ENCODE results near the gene TMEM255B. TPM values are rescaled to one million over a fixed set of nuclear protein-coding genes. Genes with fewer than 3 reads are reported as not detected.
A peak's percentile ranks its signal among the peaks of the same experiment; 100 is the strongest.

The TMEM255B gene
- total RNA-seq, 1 experiment from 2014 or later, result 2.8 TPM

DNA sequence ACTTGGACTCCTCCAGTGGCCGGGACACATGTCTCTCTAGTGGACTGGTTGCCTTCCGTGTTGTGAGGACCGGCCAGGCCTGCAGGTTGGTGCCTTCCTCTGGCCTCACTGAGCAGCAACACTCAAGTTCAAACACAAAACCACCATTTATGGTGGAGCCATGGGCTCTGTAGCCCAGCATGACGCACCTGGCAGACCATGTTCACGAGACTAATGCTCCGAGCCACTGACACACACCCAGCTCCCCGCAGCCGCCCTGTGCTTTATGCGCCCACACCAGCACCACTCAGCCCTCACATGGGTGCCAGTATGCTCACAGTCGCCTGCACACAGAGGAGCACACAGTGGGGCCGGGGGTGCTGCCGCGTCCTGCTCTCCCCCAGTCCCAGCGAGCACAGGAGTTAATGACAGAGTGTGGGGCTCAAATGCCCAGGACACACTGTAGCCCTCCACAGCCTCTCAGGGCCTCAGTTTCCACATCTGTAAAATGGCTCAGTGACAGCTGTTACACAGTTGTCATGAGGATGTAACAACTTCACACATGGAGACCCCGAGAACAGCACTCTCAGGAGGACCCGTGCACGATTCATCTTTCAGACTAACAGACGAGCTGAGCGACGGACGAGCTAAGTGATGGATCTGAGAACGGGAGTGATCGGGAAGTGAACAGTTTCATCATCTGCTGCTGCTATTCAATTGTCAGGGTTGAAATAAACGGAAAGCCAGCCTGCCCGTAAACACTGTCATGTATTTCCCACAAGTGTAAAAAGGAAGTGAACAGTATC, 97.1 kb downstream of the TMEM255B start:
- peaks cover 13% of the 10 kb centered on the region; the same call in 1 of the 2 replicates for H3K4me1 ChIP-seq (ENCODE audit: insufficient read depth, low read length)
- no peak overlapping the region for H3T11ph ChIP-seq (ENCODE audit: low read length)
- WGBS (ENCODE audit: extremely low coverage, insufficient read length, low lambda C conversion rate), result no CpG with 5 or more reads among the region's 25 CpGs
- H4K8ac ChIP-seq (replicated peaks; ENCODE audit: insufficient read length, low read depth, low read length), result no peak overlapping the region
- no peak overlapping the region for H3K4me2 ChIP-seq (ENCODE audit: insufficient read depth, insufficient read length, low read length)
- H2BK5ac ChIP-seq (ENCODE audit: insufficient read length, low read length), result no peak overlapping the region
- no peaks in the 10 kb centered on the region; a peak in 1 of 5 replicates for H3K9me3 Mint-ChIP-seq
- no peak overlapping the region for H2AFZ ChIP-seq (ENCODE audit: low read length)
- no peaks in the 10 kb centered on the region; the same call in none of the 2 replicates for H3K27me3 Mint-ChIP-seq (ENCODE audit: low read depth)
- H3K27ac Mint-ChIP-seq, result peak overlapping the region in 2 of 3 experiments; percentile 47 to 95; a peak in 2 of 7 replicates
- H3K4me3 Mint-ChIP-seq, result no peak overlapping the region
- no peak overlapping the region for H3K18ac ChIP-seq (ENCODE audit: insufficient read length, low read depth, low read length)
- H3K9ac ChIP-seq (ENCODE audit: extremely low read depth, insufficient read length, low read length), result no peak overlapping the region
- TF ChIP-seq, protein P1, sequence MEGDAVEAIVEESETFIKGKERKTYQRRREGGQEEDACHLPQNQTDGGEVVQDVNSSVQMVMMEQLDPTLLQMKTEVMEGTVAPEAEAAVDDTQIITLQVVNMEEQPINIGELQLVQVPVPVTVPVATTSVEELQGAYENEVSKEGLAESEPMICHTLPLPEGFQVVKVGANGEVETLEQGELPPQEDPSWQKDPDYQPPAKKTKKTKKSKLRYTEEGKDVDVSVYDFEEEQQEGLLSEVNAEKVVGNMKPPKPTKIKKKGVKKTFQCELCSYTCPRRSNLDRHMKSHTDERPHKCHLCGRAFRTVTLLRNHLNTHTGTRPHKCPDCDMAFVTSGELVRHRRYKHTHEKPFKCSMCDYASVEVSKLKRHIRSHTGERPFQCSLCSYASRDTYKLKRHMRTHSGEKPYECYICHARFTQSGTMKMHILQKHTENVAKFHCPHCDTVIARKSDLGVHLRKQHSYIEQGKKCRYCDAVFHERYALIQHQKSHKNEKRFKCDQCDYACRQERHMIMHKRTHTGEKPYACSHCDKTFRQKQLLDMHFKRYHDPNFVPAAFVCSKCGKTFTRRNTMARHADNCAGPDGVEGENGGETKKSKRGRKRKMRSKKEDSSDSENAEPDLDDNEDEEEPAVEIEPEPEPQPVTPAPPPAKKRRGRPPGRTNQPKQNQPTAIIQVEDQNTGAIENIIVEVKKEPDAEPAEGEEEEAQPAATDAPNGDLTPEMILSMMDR (conservative IDR thresholded peaks at IDR 0.05), result no peak
- H3K4ac ChIP-seq (ENCODE audit: low read depth, low read length), result no peak overlapping the region
- no peak overlapping the region for H2BK20ac ChIP-seq (ENCODE audit: low read depth, low read length, poor library complexity, severe bottlenecking)
- no peak overlapping the region for H3K23ac ChIP-seq (ENCODE audit: insufficient read length, low read depth, low read length)
- H2BK12ac ChIP-seq (ENCODE audit: insufficient read length, low read depth, low read length), result no peak overlapping the region
- no peak overlapping the region for H2AK5ac ChIP-seq (ENCODE audit: insufficient read length, low read length)
- no peak overlapping the region for H3K56ac ChIP-seq (ENCODE audit: insufficient read length, low read depth, low read length)
- H3K79me1 ChIP-seq (ENCODE audit: insufficient read depth, low read depth, low read length, poor library complexity, severe bottlenecking), result no peaks in the 10 kb centered on the region
- no peak overlapping the region for H2BK15ac ChIP-seq (ENCODE audit: low read depth, low read length)
- no peak overlapping the region for H2BK120ac ChIP-seq (ENCODE audit: low read depth, low read length, poor library complexity, severe bottlenecking)
- no peaks in the 10 kb centered on the region; the same call in 1 of the 2 replicates for H3K79me2 ChIP-seq (ENCODE audit: insufficient read depth, low read length)
- no peaks in the 10 kb centered on the region for H3K23me2 ChIP-seq (ENCODE audit: insufficient read length, low read depth, low read length, poor library complexity, severe bottlenecking)
- no peak overlapping the region for H3K14ac ChIP-seq (ENCODE audit: insufficient read depth, low read length)
- H3K27ac ChIP-seq (ENCODE audit: insufficient read length, low read depth, low read length), result no peak overlapping the region
- H3K36me3 Mint-ChIP-seq (ENCODE audit: insufficient read depth in 1 of 3, low read depth in 3 of 3), result peaks cover 1 to 12% (median 10%) of the 10 kb centered on the region in 3 experiments; a peak in 5 of 7 replicates
- H3K27me3 ChIP-seq (ENCODE audit: insufficient read depth, low read length), result no peaks in the 10 kb centered on the region
- no peaks in the 10 kb centered on the region for H3K9me3 ChIP-seq (ENCODE audit: control insufficient read depth, low read depth, low read length)
- no peak for DNase-seq
- no peak overlapping the region for H4K91ac ChIP-seq (ENCODE audit: insufficient read length, low read depth, low read length)
- peaks cover 41 to 56% of the 10 kb centered on the region in 2 experiments for H3K4me1 Mint-ChIP-seq
- H4K5ac ChIP-seq (ENCODE audit: insufficient read length, low read depth, low read length), result no peak overlapping the region
- peaks cover 2% of the 10 kb centered on the region for H4K20me1 ChIP-seq (ENCODE audit: control insufficient read depth, insufficient read depth, insufficient read length)

All from H9 (cell line).